Lung (tissue), 12 donors: ENCODE measurements around the gene MACROH2A2. TPM values are rescaled to one million over a fixed set of nuclear protein-coding genes. Genes with fewer than 3 reads are reported as not detected.

ENCODE experiments used
- ATAC-seq: fragments of 200-7000 bp; cut with Tn5 transposase; one replicate; pipeline ENCODE4 v1.9.1; 2020; ENCODE audit warnings: moderate number of reproducible peaks; ENCODE audit not compliant: insufficient read depth, low FRiP score
- DNase-seq, 3 donors: peaks; one replicate each; pipeline ENCODE4 v3.0.0-alpha.2; 2013 to 2017
- H3K27ac ChIP-seq, 2 donors: one replicate each; pipeline ENCODE4 v1.5.1; 2013; ENCODE audit warnings: mild to moderate bottlenecking in 2 of 2, moderate library complexity in 2 of 2, control low read depth in 1 of 2, inconsistent platforms in 1 of 2, low read depth in 1 of 2, low read length in 1 of 2
- H3K27me3 ChIP-seq, 3 donors: one replicate each; pipeline ENCODE4 v1.5.1; 2013; ENCODE audit warnings: low read length in 2 of 3; ENCODE audit not compliant: control insufficient read depth in 3 of 3, insufficient read depth in 3 of 3
- H3K36me3 ChIP-seq, 4 donors: one replicate each; pipeline ENCODE4 v1.5.1; 2013; ENCODE audit warnings: low read length in 4 of 4, mild to moderate bottlenecking in 1 of 4, moderate library complexity in 1 of 4; ENCODE audit not compliant: control insufficient read depth in 4 of 4, insufficient read depth in 4 of 4
- H3K4me1 ChIP-seq, 5 donors: one replicate each; pipeline ENCODE4 v1.5.1; 2013; ENCODE audit warnings: low read length in 5 of 5, mild to moderate bottlenecking in 2 of 5, moderate library complexity in 1 of 5; ENCODE audit not compliant: control insufficient read depth in 5 of 5, insufficient read depth in 5 of 5
- H3K4me3 ChIP-seq: one replicate; pipeline ENCODE4 v1.5.1; 2013; ENCODE audit warnings: mild to moderate bottlenecking, control low read depth, moderate library complexity
- H3K9ac ChIP-seq, 2 donors: one replicate each; pipeline ENCODE4 v1.5.1; 2013; ENCODE audit warnings: low read length in 2 of 2, control low read depth in 1 of 2; ENCODE audit not compliant: insufficient read depth in 1 of 2
- H3K9me3 ChIP-seq, 4 donors: one replicate each; pipeline ENCODE4 v1.5.1; 2013; ENCODE audit warnings: low read length in 3 of 4, mild to moderate bottlenecking in 1 of 4, moderate library complexity in 1 of 4; ENCODE audit not compliant: control insufficient read depth in 4 of 4, insufficient read depth in 3 of 4
- WGBS, 2 donors: extraction: QIAGEN DNeasy Blood & Tissue Kit; methylation state at CpG; one replicate each; pipeline ENCODE4 v1.1.7; 2013; 5-methylcytosine and 5-hydroxymethylcytosine counted together
- polyA plus RNA-seq, 2 donors: library from polyadenylated mRNA; stranded (reverse); fragments of 200-250 nt; gene quantifications; one replicate each; pipeline ENCODE4 v1.2.1, GENCODE V29; 2013
- total RNA-seq, 2 donors: library from RNA; depleted of rRNA in 1 of 2; stranded (reverse); fragments of >200 nt in 1 of 2; gene quantifications; one replicate each; pipeline ENCODE4 v1.2.1, GENCODE V29; 2014 to 2021
- TF ChIP-seq, protein P1 (sequence below): IDR thresholded peaks from 2 replicates; pipeline ENCODE4 v1.5.1; 2012; ENCODE audit warnings: mild to moderate bottlenecking; ENCODE audit errors: control extremely low read depth, extremely low read depth
- donor health status: control.
- donor health status: control.
- donor health status: Bipolar disorder and iron deficiency.
- donor health status: healthy.
- donor health status: DM: yes; HTN: yes; CAD: no.

MACROH2A2 gene
- total and polyA plus RNA-seq, 4 donors, result 5.7 to 19.3 (median 7.9) TPM

DNA sequence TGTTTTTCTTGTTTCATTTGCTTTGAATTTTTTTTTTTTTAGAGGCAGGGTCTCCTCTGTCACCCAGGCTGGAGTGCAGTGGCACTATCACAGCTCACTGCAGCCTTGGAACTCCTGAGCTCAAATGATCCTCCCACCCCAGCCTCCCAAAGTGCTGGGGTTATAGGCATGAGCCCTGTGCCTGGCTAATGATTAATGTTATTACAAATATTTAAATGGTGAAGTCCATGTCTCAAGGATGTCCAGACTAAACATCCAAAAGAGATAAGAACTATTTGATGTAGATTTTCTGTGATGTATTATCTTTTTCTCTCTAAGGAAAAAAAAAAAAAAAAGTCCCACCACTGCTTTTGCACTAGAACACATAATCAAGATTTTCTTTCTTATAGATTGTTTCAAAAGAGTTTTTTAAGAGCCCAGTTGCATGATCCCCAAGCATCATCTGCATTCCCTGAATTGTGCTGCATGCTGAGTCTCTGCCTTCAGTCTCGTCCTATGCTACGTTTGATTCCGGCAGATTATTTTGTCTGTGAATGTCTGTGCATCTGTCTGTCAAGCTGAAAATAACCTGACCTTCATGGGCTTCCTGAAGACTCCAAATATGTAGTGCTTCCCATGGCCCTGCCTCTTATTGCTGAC lies 33.4 kb downstream of the MACROH2A2 start:
- WGBS, 2 donors, result 83 to 92% methylated on average over 3 of the region's 3 CpGs

DNA sequence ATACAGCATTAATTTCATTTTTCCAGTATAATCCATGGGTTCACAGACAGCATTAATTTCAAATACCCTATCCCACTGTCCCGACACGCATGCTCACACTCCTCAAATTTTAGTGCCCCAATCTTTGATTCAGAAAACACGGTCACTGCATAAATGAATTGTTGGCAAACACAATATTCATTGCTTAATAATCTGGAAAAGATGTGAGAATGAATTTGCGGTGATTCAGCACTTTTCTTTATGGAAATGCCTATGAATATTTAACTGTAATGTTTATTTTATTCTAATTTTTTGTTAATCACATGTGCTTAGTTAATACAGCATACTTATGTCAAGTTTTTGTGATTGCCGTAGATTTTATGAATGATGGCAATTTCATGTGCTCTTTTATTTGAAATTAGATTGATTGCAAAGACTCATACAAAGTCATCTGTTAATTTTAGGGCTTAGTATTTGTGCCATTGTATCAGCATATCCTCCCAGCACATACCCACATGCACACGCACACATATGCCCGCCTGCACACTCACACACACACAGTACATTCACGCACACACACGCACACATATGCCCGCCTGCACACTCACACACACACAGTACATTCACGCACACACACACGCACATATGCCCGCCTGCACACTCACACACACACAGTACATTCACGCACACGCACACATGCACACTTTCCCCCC lies 35.1 kb downstream of the MACROH2A2 start:
- TF ChIP-seq, protein P1, sequence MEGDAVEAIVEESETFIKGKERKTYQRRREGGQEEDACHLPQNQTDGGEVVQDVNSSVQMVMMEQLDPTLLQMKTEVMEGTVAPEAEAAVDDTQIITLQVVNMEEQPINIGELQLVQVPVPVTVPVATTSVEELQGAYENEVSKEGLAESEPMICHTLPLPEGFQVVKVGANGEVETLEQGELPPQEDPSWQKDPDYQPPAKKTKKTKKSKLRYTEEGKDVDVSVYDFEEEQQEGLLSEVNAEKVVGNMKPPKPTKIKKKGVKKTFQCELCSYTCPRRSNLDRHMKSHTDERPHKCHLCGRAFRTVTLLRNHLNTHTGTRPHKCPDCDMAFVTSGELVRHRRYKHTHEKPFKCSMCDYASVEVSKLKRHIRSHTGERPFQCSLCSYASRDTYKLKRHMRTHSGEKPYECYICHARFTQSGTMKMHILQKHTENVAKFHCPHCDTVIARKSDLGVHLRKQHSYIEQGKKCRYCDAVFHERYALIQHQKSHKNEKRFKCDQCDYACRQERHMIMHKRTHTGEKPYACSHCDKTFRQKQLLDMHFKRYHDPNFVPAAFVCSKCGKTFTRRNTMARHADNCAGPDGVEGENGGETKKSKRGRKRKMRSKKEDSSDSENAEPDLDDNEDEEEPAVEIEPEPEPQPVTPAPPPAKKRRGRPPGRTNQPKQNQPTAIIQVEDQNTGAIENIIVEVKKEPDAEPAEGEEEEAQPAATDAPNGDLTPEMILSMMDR, result no peak
- Histone ChIP-seq H3K27me3 (no peaks in the 10 kb centered on the region), H3K36me3 (peaks cover 0 to 8% (median 4%) of the 10 kb centered on the region in 4 donors), H3K4me3 (no peak overlapping the region), H3K9ac (no peak overlapping the region), H3K4me1 (peaks cover 0 to 3% (median 0%) of the 10 kb centered on the region in 5 donors), H3K27ac (no peak overlapping the region), H3K9me3 (peaks cover 0 to 2% (median under 1%) of the 10 kb centered on the region in 4 donors)
- WGBS, 2 donors, result 91 to 93% methylated on average over 15 of the region's 15 CpGs
- ATAC-seq, result no peak
- peak in 1 of 3 donors; percentile 16 for DNase-seq

More for the DNA sequence above, 33.4 kb downstream of the MACROH2A2 start:
- peaks cover 0 to 2% (median under 1%) of the 10 kb centered on the region in 4 donors for H3K9me3 ChIP-seq
- no peak overlapping the region for H3K9ac ChIP-seq
- no peak overlapping the region for H3K4me3 ChIP-seq
- no peak for ATAC-seq
- H3K4me1 ChIP-seq, result no peaks in the 10 kb centered on the region
- H3K27me3 ChIP-seq, result no peaks in the 10 kb centered on the region
- DNase-seq, result no peak
- peaks cover 0 to 11% (median 2%) of the 10 kb centered on the region in 4 donors for H3K36me3 ChIP-seq
- H3K27ac ChIP-seq, result no peak overlapping the region
- TF ChIP-seq, protein P1, result no peak

DNA sequence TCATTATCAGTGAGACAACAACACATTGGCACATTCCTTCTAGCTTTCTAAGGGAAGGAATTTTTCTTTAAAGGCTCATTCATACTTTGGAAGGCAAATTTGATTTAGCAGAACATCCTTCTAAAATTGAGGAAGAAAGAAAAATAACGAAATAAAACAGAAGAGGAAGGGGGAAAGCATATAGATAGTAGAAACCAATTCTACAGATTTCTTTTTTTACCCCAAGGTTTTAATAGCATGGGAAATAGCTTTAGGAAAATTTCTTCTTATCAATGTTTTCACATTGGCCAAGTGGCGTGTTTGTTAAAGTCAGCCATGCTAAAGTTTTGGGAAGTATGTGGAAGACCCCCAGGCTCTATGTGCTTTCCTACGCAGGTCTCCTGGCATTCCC lies 35.7 kb downstream of the MACROH2A2 start:
- 79 to 80% methylated on average over 3 of the region's 3 CpGs for WGBS, 2 donors
- H3K9me3 ChIP-seq, result peaks cover 0 to 2% (median under 1%) of the 10 kb centered on the region in 4 donors
- no peaks in the 10 kb centered on the region for H3K27me3 ChIP-seq
- H3K9ac ChIP-seq, result no peak overlapping the region
- TF ChIP-seq, protein P1, result no peak
- no peak for ATAC-seq
- no peak overlapping the region for H3K27ac ChIP-seq
- no peak for DNase-seq
- H3K36me3 ChIP-seq, result peaks cover 0 to 14% (median 5%) of the 10 kb centered on the region in 4 donors
- no peak overlapping the region for H3K4me3 ChIP-seq
- H3K4me1 ChIP-seq, result peaks cover 0 to 3% (median 0%) of the 10 kb centered on the region in 5 donors
